Measurements from ENCODE around the gene GLIPR2. TPM values are rescaled to one million over a fixed set of nuclear protein-coding genes. Genes with fewer than 3 reads are reported as not detected.
A peak's percentile ranks its signal among the peaks of the same experiment; 100 is the strongest.

GLIPR2 gene
- total and polyA plus RNA-seq, 2 of the 13 experiments (the other 11 are each of a cell fraction or from before 2014, with no cell fraction given) = 0.08 to 0.42 TPM

DNA sequence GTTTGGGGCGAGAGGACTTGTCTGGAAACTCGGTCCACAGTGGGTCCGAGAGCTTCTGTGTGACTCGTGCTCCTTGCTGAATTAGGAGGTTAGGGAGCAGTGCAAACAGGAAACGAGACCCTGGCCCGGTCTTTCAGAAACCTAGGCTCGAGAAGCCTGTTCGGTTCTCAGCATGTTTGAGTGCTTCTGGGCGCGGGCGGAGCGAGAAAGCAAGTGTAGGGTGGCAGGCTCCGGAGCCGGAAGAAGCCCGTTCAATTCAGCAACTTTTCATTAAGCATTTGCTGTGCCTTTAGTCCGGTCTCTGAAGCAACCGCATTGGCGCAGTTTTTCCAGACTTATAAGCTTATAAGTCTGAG is 54.7 kb downstream of the GLIPR2 start (continued):
- TF ChIP-seq ZSCAN25 (CRISPR knock-in tag; IDR thresholded peaks at IDR 0.05) (0 out of 2 replicates have a peak, but pooled peaks have one; percentile 6), SNAPC2 (CRISPR knock-in tag; IDR thresholded peaks at IDR 0.05) (0 out of 2 replicates have a peak, but pooled peaks have one; percentile 10), SP140L (CRISPR knock-in tag; IDR thresholded peaks at IDR 0.05; ENCODE audit: borderline replicate concordance) (0 out of 2 replicates have a peak, but pooled peaks have one; percentile 9), ZNF678 (CRISPR knock-in tag; IDR thresholded peaks at IDR 0.05) (no peak), POLR2A (IDR thresholded peaks at IDR 0.05; ENCODE audit: insufficient read depth in 1 of 2, low read depth in 2 of 2, low read length in 2 of 2) (no peak), ZSCAN21 (CRISPR knock-in tag; IDR thresholded peaks at IDR 0.05; ENCODE audit: borderline replicate concordance) (0 out of 2 replicates have a peak, but pooled peaks have one; percentile 17), NFE2L1 (CRISPR knock-in tag; IDR thresholded peaks at IDR 0.05; ENCODE audit: borderline replicate concordance) (0 out of 2 replicates have a peak, but pooled peaks have one; percentile 6), ZNF598 (CRISPR knock-in tag; IDR thresholded peaks at IDR 0.05; ENCODE audit: borderline replicate concordance) (0 out of 2 replicates have a peak, but pooled peaks have one; percentile 8), ZNF335 (CRISPR knock-in tag; IDR thresholded peaks at IDR 0.05) (no peak)
- TF ChIP-seq, protein P1, sequence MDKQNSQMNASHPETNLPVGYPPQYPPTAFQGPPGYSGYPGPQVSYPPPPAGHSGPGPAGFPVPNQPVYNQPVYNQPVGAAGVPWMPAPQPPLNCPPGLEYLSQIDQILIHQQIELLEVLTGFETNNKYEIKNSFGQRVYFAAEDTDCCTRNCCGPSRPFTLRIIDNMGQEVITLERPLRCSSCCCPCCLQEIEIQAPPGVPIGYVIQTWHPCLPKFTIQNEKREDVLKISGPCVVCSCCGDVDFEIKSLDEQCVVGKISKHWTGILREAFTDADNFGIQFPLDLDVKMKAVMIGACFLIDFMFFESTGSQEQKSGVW (CRISPR knock-in tag; IDR thresholded peaks at IDR 0.05; ENCODE audit: borderline replicate concordance) = no peak
- TF ChIP-seq, protein P2, sequence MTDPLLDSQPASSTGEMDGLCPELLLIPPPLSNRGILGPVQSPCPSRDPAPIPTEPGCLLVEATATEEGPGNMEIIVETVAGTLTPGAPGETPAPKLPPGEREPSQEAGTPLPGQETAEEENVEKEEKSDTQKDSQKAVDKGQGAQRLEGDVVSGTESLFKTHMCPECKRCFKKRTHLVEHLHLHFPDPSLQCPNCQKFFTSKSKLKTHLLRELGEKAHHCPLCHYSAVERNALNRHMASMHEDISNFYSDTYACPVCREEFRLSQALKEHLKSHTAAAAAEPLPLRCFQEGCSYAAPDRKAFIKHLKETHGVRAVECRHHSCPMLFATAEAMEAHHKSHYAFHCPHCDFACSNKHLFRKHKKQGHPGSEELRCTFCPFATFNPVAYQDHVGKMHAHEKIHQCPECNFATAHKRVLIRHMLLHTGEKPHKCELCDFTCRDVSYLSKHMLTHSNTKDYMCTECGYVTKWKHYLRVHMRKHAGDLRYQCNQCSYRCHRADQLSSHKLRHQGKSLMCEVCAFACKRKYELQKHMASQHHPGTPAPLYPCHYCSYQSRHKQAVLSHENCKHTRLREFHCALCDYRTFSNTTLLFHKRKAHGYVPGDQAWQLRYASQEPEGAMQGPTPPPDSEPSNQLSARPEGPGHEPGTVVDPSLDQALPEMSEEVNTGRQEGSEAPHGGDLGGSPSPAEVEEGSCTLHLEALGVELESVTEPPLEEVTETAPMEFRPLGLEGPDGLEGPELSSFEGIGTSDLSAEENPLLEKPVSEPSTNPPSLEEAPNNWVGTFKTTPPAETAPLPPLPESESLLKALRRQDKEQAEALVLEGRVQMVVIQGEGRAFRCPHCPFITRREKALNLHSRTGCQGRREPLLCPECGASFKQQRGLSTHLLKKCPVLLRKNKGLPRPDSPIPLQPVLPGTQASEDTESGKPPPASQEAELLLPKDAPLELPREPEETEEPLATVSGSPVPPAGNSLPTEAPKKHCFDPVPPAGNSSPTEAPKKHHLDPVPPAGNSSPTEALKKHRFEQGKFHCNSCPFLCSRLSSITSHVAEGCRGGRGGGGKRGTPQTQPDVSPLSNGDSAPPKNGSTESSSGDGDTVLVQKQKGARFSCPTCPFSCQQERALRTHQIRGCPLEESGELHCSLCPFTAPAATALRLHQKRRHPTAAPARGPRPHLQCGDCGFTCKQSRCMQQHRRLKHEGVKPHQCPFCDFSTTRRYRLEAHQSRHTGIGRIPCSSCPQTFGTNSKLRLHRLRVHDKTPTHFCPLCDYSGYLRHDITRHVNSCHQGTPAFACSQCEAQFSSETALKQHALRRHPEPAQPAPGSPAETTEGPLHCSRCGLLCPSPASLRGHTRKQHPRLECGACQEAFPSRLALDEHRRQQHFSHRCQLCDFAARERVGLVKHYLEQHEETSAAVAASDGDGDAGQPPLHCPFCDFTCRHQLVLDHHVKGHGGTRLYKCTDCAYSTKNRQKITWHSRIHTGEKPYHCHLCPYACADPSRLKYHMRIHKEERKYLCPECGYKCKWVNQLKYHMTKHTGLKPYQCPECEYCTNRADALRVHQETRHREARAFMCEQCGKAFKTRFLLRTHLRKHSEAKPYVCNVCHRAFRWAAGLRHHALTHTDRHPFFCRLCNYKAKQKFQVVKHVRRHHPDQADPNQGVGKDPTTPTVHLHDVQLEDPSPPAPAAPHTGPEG (CRISPR knock-in tag; IDR thresholded peaks at IDR 0.05) = 0 out of 2 replicates have a peak, but pooled peaks have one; percentile 11
- TF ChIP-seq, protein P3, sequence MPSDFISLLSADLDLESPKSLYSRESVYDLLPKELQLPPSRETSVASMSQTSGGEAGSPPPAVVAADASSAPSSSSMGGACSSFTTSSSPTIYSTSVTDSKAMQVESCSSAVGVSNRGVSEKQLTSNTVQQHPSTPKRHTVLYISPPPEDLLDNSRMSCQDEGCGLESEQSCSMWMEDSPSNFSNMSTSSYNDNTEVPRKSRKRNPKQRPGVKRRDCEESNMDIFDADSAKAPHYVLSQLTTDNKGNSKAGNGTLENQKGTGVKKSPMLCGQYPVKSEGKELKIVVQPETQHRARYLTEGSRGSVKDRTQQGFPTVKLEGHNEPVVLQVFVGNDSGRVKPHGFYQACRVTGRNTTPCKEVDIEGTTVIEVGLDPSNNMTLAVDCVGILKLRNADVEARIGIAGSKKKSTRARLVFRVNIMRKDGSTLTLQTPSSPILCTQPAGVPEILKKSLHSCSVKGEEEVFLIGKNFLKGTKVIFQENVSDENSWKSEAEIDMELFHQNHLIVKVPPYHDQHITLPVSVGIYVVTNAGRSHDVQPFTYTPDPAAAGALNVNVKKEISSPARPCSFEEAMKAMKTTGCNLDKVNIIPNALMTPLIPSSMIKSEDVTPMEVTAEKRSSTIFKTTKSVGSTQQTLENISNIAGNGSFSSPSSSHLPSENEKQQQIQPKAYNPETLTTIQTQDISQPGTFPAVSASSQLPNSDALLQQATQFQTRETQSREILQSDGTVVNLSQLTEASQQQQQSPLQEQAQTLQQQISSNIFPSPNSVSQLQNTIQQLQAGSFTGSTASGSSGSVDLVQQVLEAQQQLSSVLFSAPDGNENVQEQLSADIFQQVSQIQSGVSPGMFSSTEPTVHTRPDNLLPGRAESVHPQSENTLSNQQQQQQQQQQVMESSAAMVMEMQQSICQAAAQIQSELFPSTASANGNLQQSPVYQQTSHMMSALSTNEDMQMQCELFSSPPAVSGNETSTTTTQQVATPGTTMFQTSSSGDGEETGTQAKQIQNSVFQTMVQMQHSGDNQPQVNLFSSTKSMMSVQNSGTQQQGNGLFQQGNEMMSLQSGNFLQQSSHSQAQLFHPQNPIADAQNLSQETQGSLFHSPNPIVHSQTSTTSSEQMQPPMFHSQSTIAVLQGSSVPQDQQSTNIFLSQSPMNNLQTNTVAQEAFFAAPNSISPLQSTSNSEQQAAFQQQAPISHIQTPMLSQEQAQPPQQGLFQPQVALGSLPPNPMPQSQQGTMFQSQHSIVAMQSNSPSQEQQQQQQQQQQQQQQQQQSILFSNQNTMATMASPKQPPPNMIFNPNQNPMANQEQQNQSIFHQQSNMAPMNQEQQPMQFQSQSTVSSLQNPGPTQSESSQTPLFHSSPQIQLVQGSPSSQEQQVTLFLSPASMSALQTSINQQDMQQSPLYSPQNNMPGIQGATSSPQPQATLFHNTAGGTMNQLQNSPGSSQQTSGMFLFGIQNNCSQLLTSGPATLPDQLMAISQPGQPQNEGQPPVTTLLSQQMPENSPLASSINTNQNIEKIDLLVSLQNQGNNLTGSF (CRISPR knock-in tag; IDR thresholded peaks at IDR 0.05) = no peak
- TF ChIP-seq, protein P4, sequence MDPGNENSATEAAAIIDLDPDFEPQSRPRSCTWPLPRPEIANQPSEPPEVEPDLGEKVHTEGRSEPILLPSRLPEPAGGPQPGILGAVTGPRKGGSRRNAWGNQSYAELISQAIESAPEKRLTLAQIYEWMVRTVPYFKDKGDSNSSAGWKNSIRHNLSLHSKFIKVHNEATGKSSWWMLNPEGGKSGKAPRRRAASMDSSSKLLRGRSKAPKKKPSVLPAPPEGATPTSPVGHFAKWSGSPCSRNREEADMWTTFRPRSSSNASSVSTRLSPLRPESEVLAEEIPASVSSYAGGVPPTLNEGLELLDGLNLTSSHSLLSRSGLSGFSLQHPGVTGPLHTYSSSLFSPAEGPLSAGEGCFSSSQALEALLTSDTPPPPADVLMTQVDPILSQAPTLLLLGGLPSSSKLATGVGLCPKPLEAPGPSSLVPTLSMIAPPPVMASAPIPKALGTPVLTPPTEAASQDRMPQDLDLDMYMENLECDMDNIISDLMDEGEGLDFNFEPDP (CRISPR knock-in tag; conservative IDR thresholded peaks at IDR 0.05) = 0 out of 2 replicates have a peak, but pooled peaks have one; percentile 11
